Testis (tissue), 2 donors: Measurements from ENCODE around the gene YBEY.

Experiments
- CTCF ChIP-seq, 3 experiments: fragments of 450-650 bp in 2 of 3; fragments of 200-600 bp in 1 of 3; sonication (generic) in 1 of 3; IDR thresholded peaks; one replicate each; pipeline ENCODE4 v1.5.1; 2016 to 2019; ENCODE audit warnings: antibody characterized with exemption in 3 of 3, mild to moderate bottlenecking in 2 of 3, moderate library complexity in 1 of 3
- POLR2A ChIP-seq: fragments of 450-650 bp; IDR thresholded peaks from one replicate; pipeline ENCODE4 v1.6.1; 2017; ENCODE audit warnings: antibody characterized with exemption, mild to moderate bottlenecking, moderate library complexity

- TF ChIP-seq CTCF (IDR thresholded peaks at IDR 0.05) (no peak), POLR2A (no peak)
Measured at GRCh38 chr21:46346296-46347202, 60.4 kb downstream of the YBEY start.
